Activated CD4-positive, alpha-beta T cell treated with anti-CD3 and anti-CD28 coated beads, Interleukin-2, amount 10 ng/mL, durations not matched to agents 7 days and 5 days (primary cell): ENCODE data around the gene TMEM42. TPM values are rescaled to one million over a fixed set of nuclear protein-coding genes. Genes with fewer than 3 reads are reported as not detected.

ENCODE experiments used
- CTCF ChIA-PET: fragments of 350-600 bp; sonication (Branson Sonifier 250); formaldehyde crosslinking; loops from one replicate; lab custom pipeline; 2021; ENCODE audit warnings: antibody characterized with exemption; lab: Charles Lee
- POLR2A ChIA-PET: fragments of 350-600 bp; sonication (Branson Sonifier 250); formaldehyde crosslinking; loops from one replicate; lab custom pipeline; 2021; ENCODE audit warnings: antibody characterized with exemption; lab: Charles Lee
- DNase-seq: peaks from one replicate; pipeline ENCODE4 v3.0.0-alpha.2; 2020
- H3K27ac Mint-ChIP-seq: one replicate; pipeline ENCODE4 v1.8.0; 2021; ENCODE audit warnings: mild to moderate bottlenecking, moderate library complexity, mixed read lengths
- H3K27me3 Mint-ChIP-seq: one replicate; pipeline ENCODE4 v1.8.0; 2021; ENCODE audit warnings: mixed read lengths
- H3K36me3 Mint-ChIP-seq: one replicate; pipeline ENCODE4 v1.8.0; 2021; ENCODE audit warnings: low read depth, mixed read lengths
- H3K4me1 Mint-ChIP-seq: one replicate; pipeline ENCODE4 v1.8.0; 2021; ENCODE audit warnings: mixed read lengths
- H3K4me3 Mint-ChIP-seq: one replicate; pipeline ENCODE4 v1.8.0; 2021; ENCODE audit warnings: mild to moderate bottlenecking, moderate library complexity, mixed read lengths
- H3K9me3 Mint-ChIP-seq: one replicate; pipeline ENCODE4 v1.8.0; 2021; ENCODE audit warnings: mixed read lengths
- total RNA-seq, 2 experiments: library from RNA; stranded (reverse); gene quantifications; one replicate each; pipeline ENCODE4 v1.2.3, GENCODE V29; 2021

TMEM42 gene
- total RNA-seq, 2 experiments from 2014 or later: 10.7 to 13.0 TPM

GRCh38 chr3:44880284-44880683 is 18.6 kb downstream of the TMEM42 start:
- ChIA-PET CTCF (interaction anchor here (1.3 kb wide), 1 partner anchor 8 kb away, joined by 4 read pairs; no protein-coding TSS in a partner anchor), POLR2A (no interaction called here)
- Mint-ChIP-seq H3K9me3 (no peaks in the 10 kb centered on the region), H3K36me3 (no peaks in the 10 kb centered on the region), H3K27ac (no peak overlapping the region), H3K4me3 (no peak overlapping the region), H3K27me3 (peaks cover 4% of the 10 kb centered on the region), H3K4me1 (no peaks in the 10 kb centered on the region)
- DNase-seq: no peak

- H3K36me3 Mint-ChIP-seq: no peaks in the 10 kb centered on the region
- no peak overlapping the region for H3K4me3 Mint-ChIP-seq
- ChIA-PET CTCF (interaction anchor here (1.5 kb wide), 1 partner anchor 13 kb away, joined by 3 read pairs; no protein-coding TSS in a partner anchor), POLR2A (no interaction called here)
- H3K27me3 Mint-ChIP-seq: peaks cover 2% of the 10 kb centered on the region
- H3K4me1 Mint-ChIP-seq: no peaks in the 10 kb centered on the region
- H3K27ac Mint-ChIP-seq: no peak overlapping the region
- DNase-seq: no peak
- H3K9me3 Mint-ChIP-seq: no peaks in the 10 kb centered on the region
Observed at GRCh38 chr3:44883213-44883955, 21.7 kb downstream of the TMEM42 start.

GRCh38 chr3:44883999-44884431 is 22.3 kb downstream of the TMEM42 start:
- ChIA-PET POLR2A (no interaction called here), CTCF (interaction anchor here (1.5 kb wide), 1 partner anchor 13 kb away, joined by 3 read pairs; no protein-coding TSS in a partner anchor)
- no peak for DNase-seq
- H3K27me3 Mint-ChIP-seq: peaks cover 2% of the 10 kb centered on the region
- H3K36me3 Mint-ChIP-seq: no peaks in the 10 kb centered on the region
- no peaks in the 10 kb centered on the region for H3K9me3 Mint-ChIP-seq
- no peak overlapping the region for H3K4me3 Mint-ChIP-seq
- H3K4me1 Mint-ChIP-seq: no peaks in the 10 kb centered on the region
- H3K27ac Mint-ChIP-seq: no peak overlapping the region

- peaks cover 2% of the 10 kb centered on the region for H3K27me3 Mint-ChIP-seq
- H3K36me3 Mint-ChIP-seq: no peaks in the 10 kb centered on the region
- CTCF ChIA-PET: interaction anchor here (0.6 kb wide), 1 partner anchor 433 kb away, joined by 3 read pairs; no protein-coding TSS in a partner anchor
Observed at GRCh38 chr3:44885618-44886017, 23.9 kb downstream of the TMEM42 start.

GRCh38 chr3:44886561-44886960 is 24.8 kb downstream of the TMEM42 start:
- H3K27me3 Mint-ChIP-seq: peaks cover 2% of the 10 kb centered on the region
- POLR2A ChIA-PET: no interaction called here
- H3K36me3 Mint-ChIP-seq: no peaks in the 10 kb centered on the region
- no peak for DNase-seq
- H3K4me3 Mint-ChIP-seq: no peak overlapping the region
- no peak overlapping the region for H3K27ac Mint-ChIP-seq
- H3K4me1 Mint-ChIP-seq: no peaks in the 10 kb centered on the region
- CTCF ChIA-PET: no interaction called here
- no peaks in the 10 kb centered on the region for H3K9me3 Mint-ChIP-seq

More at GRCh38 chr3:44885618-44886017, 23.9 kb downstream of the TMEM42 start:
- Mint-ChIP-seq H3K9me3 (no peaks in the 10 kb centered on the region), H3K4me1 (no peaks in the 10 kb centered on the region), H3K27ac (no peak overlapping the region), H3K4me3 (no peak overlapping the region)
- no peak for DNase-seq
- POLR2A ChIA-PET: no interaction called here

- H3K4me3 Mint-ChIP-seq: no peak overlapping the region
- POLR2A ChIA-PET: no interaction called here
- no peaks in the 10 kb centered on the region for H3K9me3 Mint-ChIP-seq
- no peaks in the 10 kb centered on the region for H3K36me3 Mint-ChIP-seq
- peaks cover 2% of the 10 kb centered on the region for H3K27me3 Mint-ChIP-seq
- H3K4me1 Mint-ChIP-seq: no peaks in the 10 kb centered on the region
- no peak overlapping the region for H3K27ac Mint-ChIP-seq
- DNase-seq: no peak
- CTCF ChIA-PET: interaction anchor here (0.5 kb wide), 1 partner anchor 688 kb away, joined by 3 read pairs; no protein-coding TSS in a partner anchor
Observed at GRCh38 chr3:44887101-44887500, 25.4 kb downstream of the TMEM42 start.

GRCh38 chr3:44890258-44890657 is 28.5 kb downstream of the TMEM42 start:
- CTCF ChIA-PET: no interaction called here
- no peaks in the 10 kb centered on the region for H3K27me3 Mint-ChIP-seq
- H3K4me1 Mint-ChIP-seq: no peaks in the 10 kb centered on the region
- H3K27ac Mint-ChIP-seq: no peak overlapping the region
- POLR2A ChIA-PET: no interaction called here
- DNase-seq: no peak
- no peaks in the 10 kb centered on the region for H3K36me3 Mint-ChIP-seq
- no peaks in the 10 kb centered on the region for H3K9me3 Mint-ChIP-seq
- H3K4me3 Mint-ChIP-seq: no peak overlapping the region

- no peaks in the 10 kb centered on the region for H3K36me3 Mint-ChIP-seq
Observed at GRCh38 chr3:44890852-44891251, 29.1 kb downstream of the TMEM42 start.

GRCh38 chr3:44892689-44893088 is 31.0 kb downstream of the TMEM42 start:
- no peaks in the 10 kb centered on the region for H3K4me1 Mint-ChIP-seq
- ChIA-PET CTCF (no interaction called here), POLR2A (no interaction called here)
- H3K4me3 Mint-ChIP-seq: no peak overlapping the region
- H3K9me3 Mint-ChIP-seq: no peaks in the 10 kb centered on the region
- no peaks in the 10 kb centered on the region for H3K27me3 Mint-ChIP-seq
- DNase-seq: no peak
- no peak overlapping the region for H3K27ac Mint-ChIP-seq
- no peaks in the 10 kb centered on the region for H3K36me3 Mint-ChIP-seq

More at GRCh38 chr3:44890852-44891251, 29.1 kb downstream of the TMEM42 start:
- POLR2A ChIA-PET: interaction anchor here (0.7 kb wide), 1 partner anchor 335 kb away, joined by 11 read pairs; no protein-coding TSS in a partner anchor
- no peak overlapping the region for H3K4me3 Mint-ChIP-seq
- H3K9me3 Mint-ChIP-seq: no peaks in the 10 kb centered on the region
- H3K27me3 Mint-ChIP-seq: no peaks in the 10 kb centered on the region
- CTCF ChIA-PET: no interaction called here
- no peak overlapping the region for H3K27ac Mint-ChIP-seq
- no peaks in the 10 kb centered on the region for H3K4me1 Mint-ChIP-seq
- no peak for DNase-seq

- no peaks in the 10 kb centered on the region for H3K36me3 Mint-ChIP-seq
- H3K4me1 Mint-ChIP-seq: no peaks in the 10 kb centered on the region
- H3K27ac Mint-ChIP-seq: no peak overlapping the region
- ChIA-PET POLR2A (no interaction called here), CTCF (no interaction called here)
- no peak overlapping the region for H3K4me3 Mint-ChIP-seq
- no peaks in the 10 kb centered on the region for H3K27me3 Mint-ChIP-seq
- no peak for DNase-seq
- H3K9me3 Mint-ChIP-seq: no peaks in the 10 kb centered on the region
Observed at GRCh38 chr3:44893097-44893496, 31.4 kb downstream of the TMEM42 start.

GRCh38 chr3:44894485-44894884 is 32.8 kb downstream of the TMEM42 start:
- H3K4me1 Mint-ChIP-seq: no peaks in the 10 kb centered on the region
- no peaks in the 10 kb centered on the region for H3K27me3 Mint-ChIP-seq
- CTCF ChIA-PET: interaction anchor here (1.2 kb wide), 1 partner anchor 13 kb away, joined by 3 read pairs; no protein-coding TSS in a partner anchor
- DNase-seq: no peak
- no peaks in the 10 kb centered on the region for H3K9me3 Mint-ChIP-seq
- POLR2A ChIA-PET: no interaction called here
- no peak overlapping the region for H3K4me3 Mint-ChIP-seq
- no peak overlapping the region for H3K27ac Mint-ChIP-seq
- H3K36me3 Mint-ChIP-seq: no peaks in the 10 kb centered on the region

GRCh38 chr3:44896440-44896839 is 34.7 kb downstream of the TMEM42 start:
- ChIA-PET POLR2A (no interaction called here), CTCF (no interaction called here)
- Mint-ChIP-seq H3K4me3 (no peak overlapping the region), H3K36me3 (no peaks in the 10 kb centered on the region), H3K4me1 (no peaks in the 10 kb centered on the region), H3K27ac (no peak overlapping the region), H3K27me3 (no peaks in the 10 kb centered on the region), H3K9me3 (no peaks in the 10 kb centered on the region)
- no peak for DNase-seq

- ChIA-PET CTCF (interaction anchor here (1.0 kb wide), 1 partner anchor 15 kb away, joined by 3 read pairs; no protein-coding TSS in a partner anchor), POLR2A (no interaction called here)
- Mint-ChIP-seq H3K4me1 (no peaks in the 10 kb centered on the region), H3K9me3 (no peaks in the 10 kb centered on the region), H3K27ac (no peak overlapping the region), H3K4me3 (no peak overlapping the region), H3K36me3 (no peaks in the 10 kb centered on the region), H3K27me3 (no peaks in the 10 kb centered on the region)
- no peak for DNase-seq
Observed at GRCh38 chr3:44899683-44900367, 38.1 kb downstream of the TMEM42 start.
